Measurements from ENCODE around the gene HSD17B11. TPM values are rescaled to one million over a fixed set of nuclear protein-coding genes. Genes with fewer than 3 reads are reported as not detected.

The HSD17B11 gene
- 42.6 to 59.8 TPM (median 54.4 TPM) in 5 replicates for total RNA-seq (2022; extraction: Qiagen RNA extraction; ENCODE audit: low read depth)

GRCh38 chr4:87390891-87391575 is at the start of gene HSD17B11:
HSD17B11 (minus strand) TSS chr4:87391188; CDS start chr4:87391070, 118 bp downstream.

GRCh38 chr4:87422104-87423052 is 31.4 kb upstream of the HSD17B11 start, which contains the start of gene NUDT9:
NUDT9 (plus strand) TSS chr4:87422573; CDS start chr4:87422906, 333 bp downstream.

GRCh38 chr4:87322754-87323153 is 68.2 kb downstream of the HSD17B11 start, which contains the start of gene HSD17B13:
HSD17B13 (minus strand) TSS chr4:87322882; CDS start chr4:87322841, 41 bp downstream.

Other genes with a start within 250 kb of the HSD17B11 start
- gene KLHL8, start 170.6 kb downstream of the HSD17B11 start, total RNA-seq (2022; extraction: Qiagen RNA extraction; ENCODE audit: low read depth) = 2.7 to 5.8 TPM (median 5.0 TPM) in 5 replicates
- 0.06 to 0.10 TPM (median 0.07 TPM) in 3 of 5 replicates, not detected in the others for gene HSD17B13, start 68.3 kb downstream of the HSD17B11 start, total RNA-seq (2022; extraction: Qiagen RNA extraction; ENCODE audit: low read depth)
- gene NUDT9, start 31.4 kb upstream of the HSD17B11 start, total RNA-seq (2022; extraction: Qiagen RNA extraction; ENCODE audit: low read depth) = 26.0 to 28.2 TPM (median 26.5 TPM) in 5 replicates
- not detected in 5 replicates for gene SPARCL1, start 138.2 kb upstream of the HSD17B11 start, total RNA-seq (2022; extraction: Qiagen RNA extraction; ENCODE audit: low read depth)
- not detected in 5 replicates for gene DSPP, start 217.3 kb upstream of the HSD17B11 start, total RNA-seq (2022; extraction: Qiagen RNA extraction; ENCODE audit: low read depth)

Data from A549 treated with GW870086 at 1 μM for 4 hours (cell line).